HG03439 (cell line): ENCODE measurements around the gene DYNLRB1.

ENCODE experiments used
- ATAC-seq: cut with Tn5 transposase; IDR thresholded peaks from one replicate; pipeline ENCODE4 v1.9.1; 2021; ENCODE audit warnings: mild to moderate bottlenecking, moderate library complexity; ENCODE audit not compliant: unreplicated experiment

Gene DYNLRB1

DNA sequence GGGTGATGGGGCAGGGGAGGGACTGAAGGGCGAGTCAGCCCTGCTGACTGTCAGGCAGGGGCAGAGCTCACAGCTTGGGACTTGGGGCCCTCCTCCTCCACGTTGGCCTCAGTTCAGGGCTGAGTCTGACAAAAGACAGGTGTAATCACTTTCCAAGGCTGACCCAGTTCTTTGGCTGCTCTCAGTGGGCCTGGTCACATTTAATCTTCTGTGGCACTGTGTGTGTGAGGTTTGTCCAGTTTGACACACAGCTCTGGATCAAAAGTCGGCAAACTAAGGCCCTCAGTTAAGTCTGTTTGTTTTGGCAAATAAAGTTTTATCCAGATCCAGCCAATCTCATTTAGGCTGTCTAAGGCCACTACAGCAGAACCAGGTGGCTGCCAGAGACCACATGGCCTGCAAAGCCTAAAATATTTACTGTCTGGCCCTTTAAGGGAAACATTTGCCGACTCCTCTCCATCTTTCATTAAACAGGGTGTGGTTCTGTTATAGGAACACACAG lies 37.2 kb downstream of the DYNLRB1 start:
- ATAC-seq: no peak

DNA sequence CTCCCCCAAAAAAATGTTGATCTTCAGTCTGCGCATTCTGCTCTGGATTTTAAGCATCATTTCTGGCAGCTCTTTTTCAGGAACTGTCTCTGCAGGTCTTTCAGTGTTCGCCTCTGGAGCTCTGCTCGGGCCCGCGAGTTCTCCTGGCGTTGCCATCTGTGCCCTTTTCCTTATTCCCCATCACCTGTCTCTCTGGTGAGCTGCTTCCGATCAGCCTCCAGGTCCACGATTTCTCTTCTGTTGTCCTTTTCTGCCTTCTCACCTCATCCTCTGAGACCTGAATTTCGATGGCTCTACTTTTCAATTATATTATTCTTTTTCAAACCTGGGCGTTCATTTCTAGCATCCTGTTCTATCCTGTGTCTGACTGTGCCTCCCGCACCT lies 41.7 kb downstream of the DYNLRB1 start:
- no peak for ATAC-seq

DNA sequence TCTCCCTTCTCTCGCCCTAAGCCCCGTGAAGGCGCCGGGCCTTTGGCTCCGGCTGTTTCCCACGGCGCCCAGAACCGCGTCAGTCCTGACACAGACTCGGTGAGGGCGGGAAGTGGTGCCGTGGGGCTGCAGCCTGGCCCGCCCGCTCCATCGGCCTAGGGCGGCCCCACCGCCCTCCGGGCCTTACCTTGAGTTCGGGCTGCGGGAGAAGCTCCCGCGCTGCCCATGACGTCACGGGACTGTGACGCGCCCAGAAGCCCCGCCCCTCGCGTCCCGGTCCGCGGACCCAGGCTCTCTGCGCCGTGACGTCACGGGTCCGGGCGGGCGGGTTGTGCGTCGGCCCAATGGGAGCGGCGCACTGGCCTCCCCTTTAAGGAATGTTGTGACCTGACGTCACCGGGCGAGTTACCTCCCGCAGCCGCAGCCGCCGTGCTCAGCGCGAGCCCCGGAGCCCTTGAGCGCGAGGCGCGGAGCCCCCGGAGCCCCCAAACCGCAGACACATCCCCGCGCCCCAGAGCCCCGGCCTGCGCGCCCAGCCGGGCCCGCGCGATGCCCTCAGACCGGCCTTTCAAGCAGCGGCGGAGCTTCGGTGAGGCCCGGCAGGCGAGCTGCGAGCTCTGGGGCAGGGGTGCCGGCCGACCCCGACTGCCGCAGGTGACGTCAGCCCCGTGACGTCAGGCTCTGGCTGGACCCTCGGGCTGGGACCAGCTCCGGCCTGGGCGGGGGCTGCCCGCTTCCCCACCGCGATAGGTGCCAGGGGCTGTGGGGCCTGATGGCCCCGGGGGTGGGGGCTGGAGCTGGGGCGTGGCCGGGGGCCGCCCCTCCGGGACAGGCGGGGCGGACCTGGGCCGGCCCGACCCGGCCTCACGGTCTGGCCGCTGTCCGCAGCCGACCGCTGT lies 42.3 kb downstream of the DYNLRB1 start, which contains the start of gene MAP1LC3A:
MAP1LC3A (plus strand) TSS at position 399 of the 899 bp plus-strand sequence; CDS start at position 550, 151 bp downstream.
- ATAC-seq: peak; percentile 45

DNA sequence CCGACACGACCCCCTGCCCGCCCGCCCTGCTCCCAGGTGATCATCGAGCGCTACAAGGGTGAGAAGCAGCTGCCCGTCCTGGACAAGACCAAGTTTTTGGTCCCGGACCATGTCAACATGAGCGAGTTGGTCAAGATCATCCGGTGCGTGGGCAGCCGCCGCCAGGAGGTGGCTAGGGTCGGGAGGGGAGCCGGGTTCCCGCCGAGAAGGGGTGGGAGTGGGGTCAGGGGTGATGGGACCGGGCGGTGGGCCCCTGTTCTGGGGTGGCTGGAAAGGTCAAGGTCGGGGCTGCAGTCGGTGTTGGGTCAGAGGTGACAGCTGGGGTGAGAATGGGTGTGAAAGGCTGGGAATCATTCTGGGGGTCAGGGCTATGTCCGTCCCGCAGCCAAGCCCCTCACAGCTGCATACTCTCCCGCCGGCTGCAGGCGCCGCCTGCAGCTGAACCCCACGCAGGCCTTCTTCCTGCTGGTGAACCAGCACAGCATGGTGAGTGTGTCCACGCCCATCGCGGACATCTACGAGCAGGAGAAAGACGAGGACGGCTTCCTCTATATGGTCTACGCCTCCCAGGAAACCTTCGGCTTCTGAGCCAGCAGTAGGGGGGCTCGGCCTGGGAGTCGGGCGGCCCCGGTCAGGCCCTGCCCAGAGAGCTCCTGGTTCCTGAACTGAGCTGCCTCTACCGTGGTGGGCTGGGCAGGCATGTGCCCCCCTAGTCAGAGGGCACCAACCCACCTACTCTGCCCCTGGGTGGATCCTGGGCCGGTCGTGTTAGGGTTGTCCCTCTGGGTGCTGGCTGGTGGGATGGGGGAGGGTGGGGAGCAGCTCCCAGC lies 43.3 kb downstream of the DYNLRB1 start:
- no peak for ATAC-seq

DNA sequence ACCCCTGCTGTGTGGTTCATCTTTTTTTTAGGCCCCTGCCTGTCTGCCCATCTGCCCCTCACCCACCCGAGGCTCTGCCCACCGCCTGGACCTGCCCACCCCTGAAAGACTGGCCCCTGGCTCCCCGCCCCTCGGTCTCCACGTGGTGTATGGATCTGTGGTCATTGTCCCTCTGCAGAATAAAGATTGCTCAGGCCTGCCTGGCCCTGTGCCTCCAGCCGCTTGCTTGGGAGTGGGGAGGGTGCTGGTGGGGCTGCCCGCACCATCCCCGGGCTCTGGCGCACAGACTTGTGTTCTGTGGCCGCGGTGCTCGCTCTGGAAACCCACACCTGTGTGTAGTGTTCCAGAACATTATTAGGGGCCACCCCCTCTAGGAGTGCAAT lies 43.9 kb downstream of the DYNLRB1 start:
- no peak for ATAC-seq

DNA sequence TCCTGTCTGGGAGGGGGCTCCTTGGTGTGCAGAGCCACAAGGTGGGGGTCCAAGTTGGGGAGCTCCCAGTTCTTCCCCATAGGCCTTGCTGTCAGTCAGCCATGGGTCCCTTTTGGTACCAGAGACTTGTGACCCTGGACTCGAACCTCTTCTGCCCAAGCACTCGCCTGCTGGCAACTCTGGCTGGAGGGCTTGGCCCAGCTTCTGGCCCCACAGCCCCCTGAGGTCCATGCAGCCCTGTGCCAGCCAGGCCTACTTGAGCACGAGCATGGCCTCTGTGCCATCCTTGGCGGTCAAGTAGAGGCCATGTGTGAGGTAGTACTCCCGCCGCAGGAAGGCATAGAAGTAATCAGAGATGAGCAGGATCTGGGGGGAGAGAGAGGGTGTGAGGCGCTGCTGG lies 44.4 kb downstream of the DYNLRB1 start:
- no peak for ATAC-seq

DNA sequence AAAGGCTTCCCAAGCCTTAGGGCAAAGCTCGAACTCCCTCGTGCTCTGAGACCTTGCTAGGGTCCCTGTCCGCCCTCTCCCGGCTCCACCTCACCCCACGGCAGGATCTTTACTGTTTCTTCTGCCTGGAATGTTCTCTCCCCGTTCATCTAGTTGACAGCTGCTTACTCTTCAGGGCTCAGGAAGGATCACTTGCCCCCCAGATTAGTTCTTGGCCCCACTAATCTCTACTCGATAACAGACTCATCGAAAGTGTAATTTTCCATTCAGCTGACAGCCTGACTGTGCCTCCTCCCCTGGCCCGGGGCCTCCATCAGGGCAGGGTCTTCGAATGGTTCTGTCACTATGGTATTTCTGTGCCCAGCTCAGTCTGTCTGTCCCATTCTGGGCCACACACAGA lies 45.4 kb downstream of the DYNLRB1 start:
- ATAC-seq: no peak

DNA sequence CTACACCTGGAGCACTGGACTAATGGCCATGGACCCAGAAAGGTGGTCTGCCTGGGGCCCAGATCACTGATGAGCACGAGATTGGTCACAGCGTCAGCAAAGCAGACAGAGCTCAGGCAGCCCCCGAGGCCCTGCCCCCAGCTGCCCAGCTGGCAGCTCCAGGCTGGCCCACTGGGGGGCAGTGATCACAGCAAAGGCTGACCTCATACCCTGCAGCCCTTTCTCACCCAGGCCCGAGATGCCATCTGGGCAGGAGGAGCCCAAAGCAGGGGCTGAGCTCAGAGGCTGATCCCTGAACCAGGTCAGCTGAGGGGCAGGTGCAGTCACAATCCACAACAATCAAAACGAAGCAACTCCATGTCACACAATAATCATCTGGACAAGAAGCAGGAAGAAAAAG lies 46.4 kb downstream of the DYNLRB1 start:
- ATAC-seq: no peak

DNA sequence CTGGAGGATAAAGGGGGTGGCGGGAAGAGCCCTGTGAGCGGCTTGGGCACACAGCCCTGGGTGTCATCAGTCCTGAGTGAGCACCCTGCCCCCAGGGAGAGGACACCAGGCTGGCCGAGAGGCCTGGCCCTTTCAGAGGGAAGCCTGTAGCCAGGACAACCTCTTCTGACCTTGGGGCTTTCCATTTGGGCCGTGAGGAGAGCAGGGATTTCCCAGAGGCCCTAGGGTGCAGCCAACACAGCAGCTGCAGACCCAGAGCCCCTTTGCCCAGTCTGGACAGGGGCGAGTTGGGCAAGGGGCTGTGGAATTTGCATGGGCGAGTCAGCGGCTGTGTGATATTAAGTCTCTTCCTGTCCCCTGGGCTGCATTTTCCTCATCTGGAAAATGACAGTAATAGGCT lies 48.6 kb downstream of the DYNLRB1 start:
- ATAC-seq: no peak

DNA sequence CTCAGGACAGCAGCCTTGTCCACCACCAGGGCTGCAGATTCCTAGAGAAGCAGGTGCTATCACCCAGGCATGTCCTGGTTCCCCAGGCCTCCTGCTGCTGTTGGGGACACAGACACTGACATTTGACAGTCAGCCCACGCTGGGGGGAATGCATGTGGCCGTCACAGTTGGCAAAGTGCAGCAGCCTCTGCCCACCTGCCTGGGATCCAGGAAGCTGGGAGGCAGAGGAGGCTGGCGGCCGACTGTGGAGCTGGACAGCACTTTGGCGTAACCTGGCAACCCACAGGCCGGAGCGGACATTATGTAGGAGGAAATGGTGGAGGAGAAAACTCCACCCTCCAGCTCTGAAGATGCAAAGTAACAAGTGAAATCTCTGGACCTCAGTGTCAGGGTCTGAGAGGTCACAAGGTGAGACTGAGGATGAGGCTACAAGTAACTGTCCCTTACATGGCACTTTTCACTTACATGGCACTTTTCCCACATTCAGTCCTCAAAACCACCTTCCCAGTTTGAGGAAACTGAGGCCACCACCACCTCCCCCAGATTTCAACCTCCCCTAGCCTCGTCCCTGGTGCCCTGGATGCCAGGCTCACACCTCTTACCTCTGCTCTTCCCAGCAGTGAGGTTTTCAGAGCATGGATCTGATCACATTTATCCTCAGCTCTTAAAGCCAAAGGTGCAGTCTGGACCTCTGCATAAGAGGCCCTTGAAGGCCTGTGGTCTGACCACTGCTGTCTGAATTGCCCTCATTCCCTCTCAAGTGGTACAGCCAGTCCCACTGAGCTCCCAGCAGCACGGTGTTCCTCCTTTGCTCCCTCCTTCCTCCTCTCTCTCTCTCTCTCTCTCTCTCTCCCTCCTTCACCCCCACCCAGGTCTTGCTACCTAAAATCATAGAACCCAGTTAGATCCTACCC lies 51.0 kb downstream of the DYNLRB1 start:
- no peak for ATAC-seq

DNA sequence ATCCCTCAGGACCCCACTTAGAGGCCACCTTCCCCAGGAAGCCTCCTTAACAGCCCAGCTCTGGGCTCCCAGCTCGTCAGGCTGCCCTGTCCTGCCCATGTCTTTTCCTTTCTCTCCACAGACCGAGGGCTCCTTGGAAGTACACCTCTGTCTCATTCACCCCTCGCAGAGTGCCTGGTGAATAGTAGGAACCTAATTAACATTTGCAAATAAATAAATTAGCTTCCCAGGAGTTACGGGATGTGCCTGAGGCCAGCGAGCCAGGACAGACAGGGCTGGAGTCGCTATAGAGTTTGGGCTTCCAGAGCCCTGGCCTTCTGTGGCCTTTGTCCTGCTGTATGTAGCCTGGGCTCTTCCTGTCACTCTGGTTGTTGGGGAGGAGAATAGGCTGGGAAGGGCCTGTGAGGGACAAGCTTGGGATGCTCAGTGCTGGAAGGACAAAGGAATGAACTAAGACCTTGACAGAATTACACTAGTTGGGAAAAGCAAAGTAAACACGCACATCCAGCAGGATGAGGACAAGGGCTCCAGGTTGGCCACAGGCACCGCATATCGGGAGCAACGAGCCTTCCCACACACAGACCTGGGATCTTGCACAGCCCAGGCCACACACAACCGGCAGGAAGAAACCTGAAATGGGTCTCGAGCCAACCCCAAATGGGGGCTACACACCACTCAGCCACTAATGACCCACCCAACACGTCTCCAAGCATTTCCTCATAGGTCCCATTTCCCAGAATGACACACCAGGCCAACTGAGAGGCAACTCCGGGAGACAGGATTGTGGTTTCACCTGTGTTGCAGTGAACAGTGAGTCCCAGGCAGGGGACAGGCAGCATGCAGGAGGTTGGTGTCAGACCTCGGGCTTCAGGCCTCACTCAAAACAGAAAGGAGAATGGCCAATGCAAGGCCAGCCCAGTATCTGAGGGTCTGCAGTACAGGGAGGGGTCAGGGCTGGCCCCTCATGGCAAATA lies 52.0 kb downstream of the DYNLRB1 start:
- ATAC-seq: no peak

DNA sequence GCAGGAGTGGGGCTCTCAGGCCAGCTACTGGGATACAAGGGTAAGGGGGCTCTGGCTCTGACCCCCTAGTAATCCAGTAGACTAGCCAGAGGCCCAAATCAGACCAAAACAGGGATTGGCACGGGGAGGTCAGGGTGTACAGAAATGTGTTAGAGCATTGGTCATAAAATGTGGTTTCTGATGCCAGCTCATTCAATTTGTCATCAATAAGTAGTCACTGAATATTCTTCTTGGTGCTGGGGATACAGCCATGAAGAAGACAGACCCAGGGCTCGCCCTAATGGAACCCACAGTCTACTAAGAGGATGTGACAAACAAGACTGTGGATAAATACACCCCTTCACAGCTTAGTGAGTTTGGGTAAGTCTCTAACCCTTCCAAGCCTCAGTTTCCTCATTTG lies 53.4 kb downstream of the DYNLRB1 start:
- no peak for ATAC-seq

DNA sequence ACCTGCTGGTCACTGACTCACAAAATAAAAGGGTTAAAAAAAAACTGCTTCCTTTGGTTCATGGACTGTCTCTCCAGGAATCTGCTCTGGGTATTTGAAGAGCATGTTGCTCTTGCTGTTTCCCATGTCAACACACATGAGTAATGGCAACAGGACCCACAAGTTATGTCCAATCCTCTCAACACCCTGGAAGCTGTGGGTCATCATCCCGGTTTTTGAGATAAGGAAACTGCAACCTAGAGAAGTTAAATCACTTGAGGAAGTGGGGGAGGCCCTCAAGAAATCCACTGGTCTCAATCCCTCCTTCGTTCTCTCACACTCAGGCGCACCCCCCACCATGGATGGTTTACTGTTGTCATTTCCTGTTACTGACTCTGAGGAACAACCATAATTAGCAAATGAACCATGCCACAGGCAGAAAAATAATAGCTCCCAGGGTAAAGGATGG lies 54.7 kb downstream of the DYNLRB1 start:
- ATAC-seq: no peak

DNA sequence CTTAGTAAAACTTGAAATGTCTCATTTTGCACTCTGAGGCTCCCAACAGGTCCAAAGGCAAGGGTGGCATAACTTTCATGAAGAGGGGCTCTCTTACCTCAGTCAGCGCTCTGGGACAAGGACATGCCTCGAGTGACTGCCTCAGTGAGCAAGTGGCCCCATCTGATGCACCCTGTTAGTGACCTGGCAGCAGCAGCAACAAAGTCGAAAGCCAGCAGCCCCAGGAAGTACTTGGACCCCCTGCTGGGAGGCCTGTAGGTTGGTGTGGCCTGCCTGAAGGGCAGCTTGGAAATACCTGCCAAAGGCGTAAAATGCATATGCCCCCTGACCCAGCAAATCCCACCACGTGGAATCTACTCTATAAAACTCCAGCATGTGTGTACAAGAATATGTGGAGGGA lies 55.5 kb downstream of the DYNLRB1 start:
- no peak for ATAC-seq

DNA sequence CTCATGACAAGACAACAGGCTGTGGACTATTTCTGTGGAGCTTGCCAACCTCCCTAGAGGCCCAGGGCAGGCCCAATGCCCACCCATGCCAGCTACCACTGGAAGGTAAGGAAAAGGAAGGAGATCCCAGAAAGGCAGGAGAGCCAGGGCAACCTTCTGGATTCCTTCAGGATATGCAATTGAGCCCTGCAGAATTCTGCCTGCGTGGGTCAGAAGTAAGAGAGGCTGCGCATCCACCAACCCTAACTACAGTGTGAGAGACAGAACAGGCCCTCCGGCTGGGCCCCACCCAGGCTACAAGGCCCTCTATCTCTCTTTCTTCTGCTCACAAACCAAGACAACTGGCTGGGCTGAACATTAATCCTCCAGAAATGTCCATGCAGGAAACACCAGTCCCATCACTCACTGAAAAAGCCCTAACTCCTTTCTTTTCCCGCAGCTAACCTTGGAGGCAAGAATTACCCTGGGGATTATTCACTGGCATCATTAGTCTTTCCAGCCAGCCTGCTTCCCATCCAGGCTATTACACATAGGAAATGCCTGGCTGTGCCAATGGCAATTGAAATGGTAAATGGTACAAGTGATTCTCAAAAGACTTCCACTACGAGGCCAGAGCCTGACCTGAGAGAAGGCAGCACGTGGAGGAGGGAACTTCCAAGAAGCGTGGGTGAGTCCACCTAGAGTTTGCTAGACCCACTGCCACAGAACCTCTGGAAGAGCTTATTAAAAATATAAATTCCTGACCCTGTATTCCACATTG lies 57.5 kb downstream of the DYNLRB1 start:
- no peak for ATAC-seq

DNA sequence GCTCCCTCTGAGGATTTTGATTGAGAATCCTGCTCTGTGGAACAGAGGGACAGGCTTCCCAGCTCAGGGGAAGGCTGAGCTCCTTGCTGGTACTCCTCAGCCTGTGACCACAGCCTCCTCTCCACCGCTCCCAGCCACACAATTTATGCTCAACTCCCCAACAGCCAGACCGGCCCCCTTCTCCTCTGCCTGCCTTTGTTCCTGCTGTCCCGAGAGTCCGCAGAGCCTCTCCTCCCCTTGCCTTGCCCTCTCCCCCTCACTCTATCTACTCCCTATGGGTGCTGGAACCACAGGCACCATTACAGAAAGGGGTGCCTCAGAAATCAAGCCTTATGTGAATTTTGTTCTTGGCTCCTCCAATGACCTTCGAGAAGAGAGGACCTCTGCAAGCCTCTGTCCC lies 58.2 kb downstream of the DYNLRB1 start:
- ATAC-seq: no peak

DNA sequence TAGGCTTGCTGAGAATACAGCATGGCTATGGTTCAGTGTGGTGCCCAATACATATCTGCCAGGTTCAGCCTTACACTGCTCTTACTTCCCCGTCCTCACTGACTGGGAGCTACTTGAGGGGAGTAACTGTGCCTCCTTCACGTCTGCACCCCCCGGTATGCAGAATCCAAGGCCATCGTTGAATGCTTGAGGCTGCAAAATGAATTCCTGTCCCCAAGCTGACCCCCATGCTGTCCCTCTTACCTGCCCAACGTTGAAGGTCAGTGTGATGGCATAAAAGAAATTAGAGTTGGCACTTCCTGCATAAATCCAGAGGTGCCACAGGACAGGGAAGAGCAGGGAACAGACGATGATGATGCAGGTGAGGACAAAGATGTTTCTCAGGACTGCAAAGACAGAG lies 58.6 kb downstream of the DYNLRB1 start:
- no peak for ATAC-seq

DNA sequence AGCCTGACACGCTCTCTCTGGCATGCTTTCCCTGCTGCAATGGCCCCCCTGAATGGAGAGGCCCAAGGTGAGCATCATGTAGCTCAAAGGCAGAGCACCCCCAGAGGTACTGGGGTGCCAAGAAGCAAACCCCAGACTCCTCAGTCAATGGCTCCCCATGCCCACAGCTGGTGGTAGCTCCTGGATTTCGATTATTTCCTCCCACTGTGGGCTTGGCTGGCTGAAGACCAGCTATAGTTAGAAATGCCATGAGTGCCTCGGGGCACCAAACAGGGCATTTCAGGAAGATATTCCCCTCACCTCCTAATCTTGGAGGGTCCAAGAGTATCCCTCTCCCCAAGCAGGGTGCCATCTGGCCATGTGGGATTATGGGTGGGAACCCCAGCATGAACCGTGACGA lies 59.0 kb downstream of the DYNLRB1 start:
- no peak for ATAC-seq

DNA sequence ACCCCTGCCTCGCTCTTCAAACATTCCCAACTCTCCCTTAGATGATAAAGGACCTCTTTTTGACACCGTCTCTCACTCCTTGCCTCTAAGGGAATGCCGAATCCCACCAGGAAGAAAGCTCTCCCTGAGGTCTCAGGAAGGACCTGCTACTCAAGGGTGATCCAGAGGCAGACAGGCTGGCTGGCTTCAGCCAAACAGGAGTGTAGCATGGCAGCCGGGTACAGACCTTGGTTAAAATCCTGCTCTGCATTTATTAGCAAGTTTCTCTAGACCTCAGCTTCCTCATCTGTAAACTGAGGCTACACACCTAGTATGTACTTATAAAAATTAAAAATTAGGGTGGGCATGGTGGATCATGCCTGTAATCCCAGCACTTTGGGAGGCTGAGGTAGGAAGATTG lies 59.5 kb downstream of the DYNLRB1 start:
- ATAC-seq: no peak
